PC-9 (cell line): ENCODE data around the gene THOC1.

Experiments used
- CTCF ChIP-seq: fragments of 200-600 bp; sonication (generic); conservative IDR thresholded peaks from 2 replicates; pipeline ENCODE4 v1.6.1; 2017; ENCODE audit warnings: mixed run types, antibody characterized with exemption, mild to moderate bottlenecking, moderate library complexity
- EZH2 ChIP-seq: fragments of 200-600 bp; sonication (generic); IDR thresholded peaks from 2 replicates; pipeline ENCODE4 v1.8.0; 2017; ENCODE audit warnings: antibody characterized with exemption, low read depth

- TF ChIP-seq CTCF (no peak), EZH2 (no peak)
Observed at GRCh38 chr18:245282-245847, 22.5 kb downstream of the THOC1 start.
